Gastrocnemius medialis (tissue), 4 donors: Measurements from ENCODE around the gene ERCC8.

Source experiments
- POLR2A ChIP-seq, 2 donors: fragments of 450-650 bp; IDR thresholded peaks; one replicate each; pipeline ENCODE4 v1.6.1; 2017; ENCODE audit warnings: antibody characterized with exemption in 2 of 2, mild to moderate bottlenecking in 2 of 2, moderate library complexity in 2 of 2
- TF ChIP-seq, protein P1 (sequence below), 5 experiments: fragments of 450-650 bp in 3 of 5; fragments of 200-600 bp in 2 of 5; sonication (generic) in 2 of 5; IDR thresholded peaks in 4 of 5; conservative IDR thresholded peaks in 1 of 5; 1 replicate in 4 of 5; 2 replicates in 1 of 5; pipeline ENCODE4 v1.5.1; 2016 to 2019; ENCODE audit warnings: antibody characterized with exemption in 5 of 5, mild to moderate bottlenecking in 3 of 5, moderate library complexity in 3 of 5

DNA sequence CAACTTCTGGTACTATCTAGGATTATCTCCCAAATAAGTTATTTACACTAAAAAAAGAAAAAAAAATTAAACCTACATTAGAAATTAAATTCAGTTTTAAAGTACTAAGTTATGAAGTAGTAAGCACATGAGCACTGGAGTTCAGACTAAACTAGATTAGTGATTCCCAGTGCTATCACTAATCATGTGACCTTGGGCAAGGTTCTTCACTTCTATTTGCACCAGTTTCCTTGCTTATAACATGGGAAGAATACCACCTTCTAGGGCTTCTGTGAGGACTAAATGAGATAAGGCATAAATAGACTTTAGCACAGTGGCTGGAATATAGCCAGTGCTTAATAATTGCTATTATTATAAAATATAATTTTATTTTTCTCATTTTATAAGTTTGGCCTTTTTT is 111.3 kb downstream of the ERCC8 start:
- TF ChIP-seq, protein P1, sequence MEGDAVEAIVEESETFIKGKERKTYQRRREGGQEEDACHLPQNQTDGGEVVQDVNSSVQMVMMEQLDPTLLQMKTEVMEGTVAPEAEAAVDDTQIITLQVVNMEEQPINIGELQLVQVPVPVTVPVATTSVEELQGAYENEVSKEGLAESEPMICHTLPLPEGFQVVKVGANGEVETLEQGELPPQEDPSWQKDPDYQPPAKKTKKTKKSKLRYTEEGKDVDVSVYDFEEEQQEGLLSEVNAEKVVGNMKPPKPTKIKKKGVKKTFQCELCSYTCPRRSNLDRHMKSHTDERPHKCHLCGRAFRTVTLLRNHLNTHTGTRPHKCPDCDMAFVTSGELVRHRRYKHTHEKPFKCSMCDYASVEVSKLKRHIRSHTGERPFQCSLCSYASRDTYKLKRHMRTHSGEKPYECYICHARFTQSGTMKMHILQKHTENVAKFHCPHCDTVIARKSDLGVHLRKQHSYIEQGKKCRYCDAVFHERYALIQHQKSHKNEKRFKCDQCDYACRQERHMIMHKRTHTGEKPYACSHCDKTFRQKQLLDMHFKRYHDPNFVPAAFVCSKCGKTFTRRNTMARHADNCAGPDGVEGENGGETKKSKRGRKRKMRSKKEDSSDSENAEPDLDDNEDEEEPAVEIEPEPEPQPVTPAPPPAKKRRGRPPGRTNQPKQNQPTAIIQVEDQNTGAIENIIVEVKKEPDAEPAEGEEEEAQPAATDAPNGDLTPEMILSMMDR (IDR thresholded peaks at IDR 0.05 in 4 of 5, conservative IDR thresholded peaks at IDR 0.05 in 1 of 5): no peak
- TF ChIP-seq POLR2A (IDR thresholded peaks at IDR 0.05): no peak
